SK-N-SH (cell line): ENCODE data around the gene RASGEF1C. TPM values are rescaled to one million over a fixed set of nuclear protein-coding genes. Genes with fewer than 3 reads are reported as not detected.

ENCODE experiments used
- CTCF ChIA-PET: fragments of 300-600, 350-600 bp; formaldehyde crosslinking; extraction: SDS; loops from one replicate; lab custom pipeline; 2021; lab: Yijun Ruan, JAX
- POLR2A ChIA-PET: fragments of 350-600 bp; sonication (Branson Sonifier 250); formaldehyde crosslinking; extraction: SDS; loops from one replicate; lab custom pipeline; 2020; ENCODE audit warnings: antibody characterized with exemption, inconsistent platforms; lab: Yijun Ruan, JAX
- DNase-seq: peaks from one replicate; pipeline ENCODE4 v3.0.0; 2012
- H2AFZ ChIP-seq: fragments of 200-600 bp; sonication (generic); 2 replicates; pipeline ENCODE4 v1.8.1; 2016; ENCODE audit warnings: antibody characterized with exemption, mild to moderate bottlenecking, low read depth
- H3F3A ChIP-seq: fragments of 200-600 bp; sonication (generic); replicated peaks from 2 replicates; pipeline ENCODE3; 2016; ENCODE audit warnings: antibody characterized with exemption, mild to moderate bottlenecking; ENCODE audit not compliant: insufficient read depth
- H3K27ac ChIP-seq, 2 experiments: fragments of 200-500 bp in 1 of 2; fragments of 200-600 bp in 1 of 2; sonication (Bioruptor generic) in 1 of 2; sonication (generic), shearing (Covaris generic) in 1 of 2; 2 replicates each; pipeline versions ENCODE4 v1.5.1 to v1.6.1; 2014 to 2016; ENCODE audit warnings: low read depth in 2 of 2, inconsistent platforms in 1 of 2, low read length in 1 of 2, mild to moderate bottlenecking in 1 of 2, mixed read lengths in 1 of 2
- H3K27me3 ChIP-seq: fragments of 200-600 bp; sonication (generic), shearing (Covaris generic); 2 replicates; pipeline ENCODE4 v1.6.1; 2016; ENCODE audit warnings: mixed run types; ENCODE audit not compliant: insufficient read depth
- H3K36me3 ChIP-seq, 2 experiments: fragments of 200-500 bp in 1 of 2; fragments of 200-600 bp in 1 of 2; sonication (Bioruptor generic) in 1 of 2; sonication (generic) in 1 of 2; replicated peaks in 1 of 2; 2 replicates each; pipeline versions ENCODE3 to v1.5.1; 2014 to 2016; ENCODE audit warnings: low read length in 1 of 2, mild to moderate bottlenecking in 1 of 2; ENCODE audit not compliant: insufficient read depth in 2 of 2, control insufficient read depth in 1 of 2
- H3K4me1 ChIP-seq, 2 experiments: fragments of 200-500 bp in 1 of 2; fragments of 200-600 bp in 1 of 2; sonication (Bioruptor generic) in 1 of 2; sonication (generic), shearing (Covaris generic) in 1 of 2; 2 replicates each; pipeline versions ENCODE4 v1.5.1 to v1.6.1; 2014 to 2016; ENCODE audit warnings: low read depth in 1 of 2, low read length in 1 of 2, mixed run types in 1 of 2; ENCODE audit not compliant: insufficient read depth in 2 of 2, control insufficient read depth in 1 of 2
- H3K4me2 ChIP-seq: fragments of 200-600 bp; sonication (generic), shearing (Covaris generic); 2 replicates; pipeline ENCODE4 v1.6.1; 2017; ENCODE audit warnings: mixed run types
- H3K4me3 ChIP-seq, 2 experiments: fragments of 200-500 bp in 1 of 2; fragments of 200-600 bp in 1 of 2; sonication (Bioruptor generic) in 1 of 2; sonication (generic), shearing (Covaris generic) in 1 of 2; 2 replicates each; pipeline versions ENCODE4 v1.5.1 to v1.8.1; 2014 to 2016; ENCODE audit warnings: low read depth in 2 of 2, inconsistent platforms in 1 of 2, low read length in 1 of 2, mild to moderate bottlenecking in 1 of 2, mixed read lengths in 1 of 2, moderate library complexity in 1 of 2
- H3K79me2 ChIP-seq: fragments of 200-600 bp; sonication (generic); 2 replicates; pipeline ENCODE4 v1.8.1; 2017; ENCODE audit warnings: mild to moderate bottlenecking; ENCODE audit not compliant: insufficient read depth
- H3K9ac ChIP-seq: fragments of 200-600 bp; sonication (generic); 2 replicates; pipeline ENCODE4 v1.6.1; 2017; ENCODE audit warnings: mixed run types
- H3K9me2 ChIP-seq: fragments of 200-600 bp; sonication (generic); 2 replicates; pipeline ENCODE4 v1.6.1; 2017; ENCODE audit warnings: mixed run types
- H3K9me3 ChIP-seq: fragments of 200-600 bp; sonication (generic); 2 replicates; pipeline ENCODE4 v1.6.1; 2017; ENCODE audit warnings: mixed run types, mild to moderate bottlenecking, moderate library complexity
- H4K20me1 ChIP-seq: fragments of 200-600 bp; sonication (generic); 2 replicates; pipeline ENCODE4 v1.6.1; 2017; ENCODE audit warnings: mild to moderate bottlenecking, mixed run types; ENCODE audit not compliant: insufficient read depth
- EZH2phosphoT487 ChIP-seq: fragments of 200-600 bp; sonication (generic); IDR thresholded peaks from 2 replicates; pipeline ENCODE4 v1.6.1; 2017; ENCODE audit warnings: low read depth, mixed run types, mild to moderate bottlenecking, antibody characterized with exemption, moderate library complexity, borderline replicate concordance
- FOSL2 ChIP-seq: IDR thresholded peaks from 2 replicates; pipeline ENCODE4 v1.4.0; 2012; ENCODE audit warnings: low read depth, mild to moderate bottlenecking, moderate library complexity, borderline replicate concordance
- FOXM1 ChIP-seq: IDR thresholded peaks from 2 replicates; pipeline ENCODE4 v1.4.0; 2012; ENCODE audit warnings: low read depth, mild to moderate bottlenecking
- GATA2 ChIP-seq: sonication (generic); formaldehyde crosslinking; IDR thresholded peaks from 2 replicates; pipeline ENCODE4 v1.5.0; 2020; ENCODE audit warnings: mild to moderate bottlenecking, missing genetic modification reagents
- MXI1 ChIP-seq: IDR thresholded peaks from 2 replicates; pipeline ENCODE4 v1.6.1; 2012; ENCODE audit warnings: mild to moderate bottlenecking, low read depth, low read length, improper control_type of control experiment
- POLR2AphosphoS5 ChIP-seq: IDR thresholded peaks from 2 replicates; pipeline ENCODE4 v1.6.1; 2012; ENCODE audit warnings: low read depth, low read length
- RCOR1 ChIP-seq: fragments of 150-350 bp; IDR thresholded peaks from 2 replicates; pipeline ENCODE4 v1.6.1; 2017; ENCODE audit warnings: antibody characterized with exemption, low read length
- RFX5 ChIP-seq: IDR thresholded peaks from 2 replicates; pipeline ENCODE4 v1.6.1; 2012; ENCODE audit warnings: mild to moderate bottlenecking, improper control_type of control experiment, low read length
- SIN3A ChIP-seq: IDR thresholded peaks from 2 replicates; pipeline ENCODE4 v1.6.1; 2012; ENCODE audit warnings: low read depth, mild to moderate bottlenecking, low read length, moderate library complexity, borderline replicate concordance
- TAF1 ChIP-seq: IDR thresholded peaks from 2 replicates; pipeline ENCODE4 v1.6.1; 2012; ENCODE audit warnings: low read depth, mild to moderate bottlenecking, low read length, moderate library complexity, borderline replicate concordance
- ZBTB33 ChIP-seq: IDR thresholded peaks from 2 replicates; pipeline ENCODE4 v1.4.0; 2012; ENCODE audit warnings: low read depth, borderline replicate concordance
- WGBS: methylation state at CpG from one replicate; pipeline ENCODE4 v1.1.6; 2017; ENCODE audit warnings: low lambda C conversion rate; 5-methylcytosine and 5-hydroxymethylcytosine counted together
- polyA plus RNA-seq, 3 experiments: library from polyadenylated mRNA; depleted of rRNA; stranded (reverse); fragments of >200 nt; gene quantifications; 2 replicates each; pipeline ENCODE4 v1.2.3, GENCODE V29; 2012

Gene RASGEF1C
- polyA plus RNA-seq, 1 of the 3 experiments (the other 2 are of a cell fraction), result not detected

DNA sequence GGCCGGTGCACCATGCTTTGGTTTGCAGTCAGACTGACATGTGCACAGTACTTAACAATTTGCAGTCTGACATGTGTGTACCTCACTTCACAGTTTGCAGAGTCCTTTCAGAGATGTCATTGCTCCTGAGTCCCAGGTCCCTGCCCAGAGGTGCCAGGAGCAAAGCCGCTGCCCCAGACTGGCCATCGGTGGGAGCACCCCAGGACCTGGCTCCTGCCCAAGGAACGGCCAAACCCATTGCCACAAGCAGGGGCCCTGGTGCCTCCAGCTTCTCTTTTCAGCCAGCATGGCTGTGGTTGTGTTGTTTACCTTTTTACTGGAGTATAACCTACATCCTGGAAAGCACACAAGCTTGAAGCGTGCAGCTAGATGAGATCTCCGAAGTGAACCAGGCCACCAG, 28.6 kb downstream of the RASGEF1C start:
- Histone ChIP-seq H3F3A (no peaks in the 10 kb centered on the region), H3K9me3 (no peaks in the 10 kb centered on the region), H3K36me3 (no peaks in the 10 kb centered on the region), H3K9ac (no peak overlapping the region), H3K4me3 (no peak overlapping the region)
- WGBS, result 49% methylated on average over 2 of the region's 6 CpGs
- no peak for TF ChIP-seq FOXM1
- no peak for TF ChIP-seq MXI1
- TF ChIP-seq, all 33 proteins: peak for 0
- no peaks in the 10 kb centered on the region for H3K27me3 ChIP-seq
- no peak overlapping the region for H3K27ac ChIP-seq
- CTCF ChIA-PET, result interaction anchor here (1.4 to 1.9 kb wide), 3 partner anchors 18 to 135 kb away, joined by 5 to 8 read pairs (median 5); partner anchors contain the start of gene RASGEF1C
- DNase-seq, result no peak
- H4K20me1 ChIP-seq, result no peaks in the 10 kb centered on the region
- no peaks in the 10 kb centered on the region for H3K79me2 ChIP-seq
- H3K4me1 ChIP-seq, result peaks cover 0 to 24% of the 10 kb centered on the region in 2 experiments; a peak in 1 of 4 replicates
- POLR2A ChIA-PET, result no interaction called here
- no peaks in the 10 kb centered on the region for H3K9me2 ChIP-seq
- no peak overlapping the region for H3K4me2 ChIP-seq
- H2AFZ ChIP-seq, result no peak overlapping the region

- Histone ChIP-seq H4K20me1 (no peaks in the 10 kb centered on the region), H3K27me3 (no peaks in the 10 kb centered on the region), H3K9me3 (no peaks in the 10 kb centered on the region), H3K9me2 (no peaks in the 10 kb centered on the region), H3F3A (no peaks in the 10 kb centered on the region), H2AFZ (no peak overlapping the region), H3K27ac (no peak overlapping the region), H3K4me2 (no peak overlapping the region), H3K4me1 (peaks cover 0 to 24% of the 10 kb centered on the region in 2 experiments; a peak in 1 of 4 replicates), H3K4me3 (no peak overlapping the region), H3K79me2 (no peaks in the 10 kb centered on the region), H3K9ac (no peak overlapping the region), H3K36me3 (no peaks in the 10 kb centered on the region)
- DNase-seq, result no peak
- ChIA-PET CTCF (interaction anchor here (1.4 to 1.9 kb wide), 3 partner anchors 18 to 135 kb away, joined by 5 to 8 read pairs (median 5); partner anchors contain the start of gene RASGEF1C), POLR2A (no interaction called here)
- WGBS, result 51% methylated on average over 21 of the region's 23 CpGs
- TF ChIP-seq MXI1, result no peak
- TF ChIP-seq TAF1, result no peak
- no peak for TF ChIP-seq FOXM1
- TF ChIP-seq RFX5, result no peak
- TF ChIP-seq FOSL2, result no peak
- no peak for TF ChIP-seq ZBTB33
- no peak for TF ChIP-seq POLR2AphosphoS5
- no peak for TF ChIP-seq EZH2phosphoT487
- no peak for TF ChIP-seq SIN3A
- no peak for TF ChIP-seq GATA2 (CRISPR knock-in tag)
- no peak for TF ChIP-seq RCOR1
These were observed 29.3 kb downstream of the RASGEF1C start for GRCh38 chr5:180179442-180180420.
